ENCODE data around the gene FBLN7.

Gene FBLN7

DNA sequence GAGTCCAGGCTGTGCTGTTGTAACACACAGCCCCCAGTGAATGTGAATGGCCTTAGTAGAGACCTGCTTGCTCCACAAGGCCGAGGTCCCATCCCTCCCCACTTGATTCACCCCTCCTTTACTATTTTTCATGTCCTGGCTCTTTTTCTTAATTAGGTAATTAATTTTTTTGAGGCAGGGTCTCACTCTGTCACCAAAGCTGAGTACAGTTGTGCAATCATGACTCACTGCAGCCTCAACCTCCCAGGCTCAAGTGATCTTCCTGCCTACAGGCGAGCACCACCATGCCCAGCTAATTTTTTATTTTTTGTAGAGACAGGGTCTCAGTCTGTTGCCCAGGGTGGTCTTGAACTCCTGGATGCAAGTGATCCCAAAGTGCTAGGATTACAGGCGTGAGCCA is 19.3 kb downstream of the FBLN7 start:
- TF ChIP-seq POLR2A (IDR thresholded peaks at IDR 0.05; ENCODE audit: low read depth, low read length): no peak
- DNase-seq (ENCODE audit: insufficient read length, low spot score): no peak
- FAIRE-seq: no peak

GRCh38 chr2:112159454-112159921 is 21.3 kb downstream of the FBLN7 start:
- TF ChIP-seq POLR2A (IDR thresholded peaks at IDR 0.05; ENCODE audit: low read depth, low read length): no peak
- DNase-seq (ENCODE audit: insufficient read length, low spot score) (no peak), FAIRE-seq (no peak)

GRCh38 chr2:112160283-112161250 is 22.4 kb downstream of the FBLN7 start:
- FAIRE-seq (no peak), DNase-seq (ENCODE audit: insufficient read length, low spot score) (no peak)
- no peak for TF ChIP-seq POLR2A (IDR thresholded peaks at IDR 0.05; ENCODE audit: low read depth, low read length)

DNA sequence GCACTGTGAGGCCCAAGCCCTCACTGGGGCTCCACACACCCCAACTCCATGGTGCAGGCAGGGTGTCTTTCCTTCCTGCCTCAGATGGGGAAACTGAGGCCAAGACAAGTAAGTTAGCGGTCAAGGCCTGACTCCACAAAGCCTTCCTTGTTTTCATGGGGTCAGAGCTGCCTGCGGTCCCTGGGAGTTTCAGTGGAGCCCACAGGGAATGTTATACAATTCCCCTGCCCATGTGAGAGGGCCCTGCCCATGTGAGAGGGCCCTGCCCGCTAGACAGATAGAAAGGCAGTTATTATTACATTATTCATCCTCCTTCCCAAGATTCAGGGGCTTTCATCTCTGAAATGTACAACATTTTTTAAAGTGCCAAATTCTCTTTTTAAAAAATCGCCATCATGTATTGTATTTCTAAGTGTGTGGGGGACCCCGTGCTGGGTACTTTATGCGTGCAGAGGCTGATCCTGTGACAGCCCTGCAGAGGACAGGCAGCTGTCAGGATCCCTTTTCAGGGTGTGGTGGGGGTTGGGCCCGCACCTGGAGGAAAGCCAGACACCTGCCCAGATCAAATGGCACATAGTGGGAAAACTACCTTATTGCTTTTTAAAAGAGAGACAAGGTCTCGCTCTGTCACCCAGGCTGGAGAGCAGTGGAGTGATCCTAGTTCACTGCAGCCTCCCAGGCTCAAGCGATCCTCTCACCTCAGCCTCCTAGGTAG is 23.4 kb downstream of the FBLN7 start:
- no peak for TF ChIP-seq POLR2A (IDR thresholded peaks at IDR 0.05; ENCODE audit: low read depth, low read length)
- FAIRE-seq (no peak), DNase-seq (ENCODE audit: insufficient read length, low spot score) (no peak)

- DNase-seq (ENCODE audit: insufficient read length, low spot score): no peak
- no peak for FAIRE-seq
- no peak for TF ChIP-seq POLR2A (IDR thresholded peaks at IDR 0.05; ENCODE audit: low read depth, low read length)
These were observed 24.2 kb downstream of the FBLN7 start for GRCh38 chr2:112162341-112162740.

- FAIRE-seq (no peak), DNase-seq (ENCODE audit: insufficient read length, low spot score) (no peak)
- no peak for TF ChIP-seq POLR2A (IDR thresholded peaks at IDR 0.05; ENCODE audit: low read depth, low read length)
These were observed 24.8 kb downstream of the FBLN7 start for GRCh38 chr2:112162956-112163355.

GRCh38 chr2:112163541-112163981 is 25.4 kb downstream of the FBLN7 start:
- FAIRE-seq (no peak), DNase-seq (ENCODE audit: insufficient read length, low spot score) (no peak)
- no peak for TF ChIP-seq POLR2A (IDR thresholded peaks at IDR 0.05; ENCODE audit: low read depth, low read length)

- no peak for TF ChIP-seq POLR2A (IDR thresholded peaks at IDR 0.05; ENCODE audit: low read depth, low read length)
- FAIRE-seq (no peak), DNase-seq (ENCODE audit: insufficient read length, low spot score) (no peak)
These were observed 26.7 kb downstream of the FBLN7 start for GRCh38 chr2:112164876-112165275.

- FAIRE-seq: no peak
- no peak for DNase-seq (ENCODE audit: insufficient read length, low spot score)
- no peak for TF ChIP-seq POLR2A (IDR thresholded peaks at IDR 0.05; ENCODE audit: low read depth, low read length)
These were observed 27.1 kb downstream of the FBLN7 start for GRCh38 chr2:112165296-112165695.

- TF ChIP-seq POLR2A (IDR thresholded peaks at IDR 0.05; ENCODE audit: low read depth, low read length): no peak
- FAIRE-seq (no peak), DNase-seq (ENCODE audit: insufficient read length, low spot score) (no peak)
These were observed 28.8 kb downstream of the FBLN7 start for GRCh38 chr2:112166806-112167499.

DNA sequence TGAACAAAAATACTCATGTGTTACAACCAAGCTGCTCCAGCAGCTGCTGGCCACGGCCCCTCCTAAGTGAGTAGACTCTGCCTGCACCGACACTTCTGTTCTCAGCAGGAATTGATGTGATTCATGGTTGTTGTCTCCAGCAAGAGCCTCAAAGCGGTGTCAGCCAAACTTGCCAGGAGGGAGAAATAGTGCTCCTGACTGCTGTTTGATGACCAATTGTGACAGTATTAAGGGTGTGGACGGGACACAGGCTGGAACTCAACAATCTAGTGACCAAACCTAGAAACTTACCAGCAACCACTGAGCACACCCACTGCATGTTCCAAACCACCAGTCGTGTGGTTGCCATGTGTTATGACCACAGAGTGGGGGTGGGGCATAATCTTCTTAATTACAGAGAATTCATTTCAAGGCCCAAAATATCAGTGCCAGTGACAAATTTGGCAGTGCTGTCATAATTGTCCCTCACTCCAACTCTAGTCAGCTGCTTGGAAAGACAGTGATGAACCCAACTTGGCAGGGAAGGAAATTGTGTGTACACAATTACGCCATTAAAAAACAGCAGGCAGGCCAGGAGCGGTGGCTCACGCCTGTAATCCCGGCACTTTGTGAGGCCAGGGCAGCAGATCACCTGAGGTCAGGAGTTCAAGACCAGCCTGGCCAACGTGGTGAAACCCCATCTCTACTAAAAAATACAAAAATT is 30.4 kb downstream of the FBLN7 start:
- peak; percentile 26 for DNase-seq (ENCODE audit: insufficient read length, low spot score)
- TF ChIP-seq POLR2A (IDR thresholded peaks at IDR 0.05; ENCODE audit: low read depth, low read length): no peak
- no peak for FAIRE-seq

DNA sequence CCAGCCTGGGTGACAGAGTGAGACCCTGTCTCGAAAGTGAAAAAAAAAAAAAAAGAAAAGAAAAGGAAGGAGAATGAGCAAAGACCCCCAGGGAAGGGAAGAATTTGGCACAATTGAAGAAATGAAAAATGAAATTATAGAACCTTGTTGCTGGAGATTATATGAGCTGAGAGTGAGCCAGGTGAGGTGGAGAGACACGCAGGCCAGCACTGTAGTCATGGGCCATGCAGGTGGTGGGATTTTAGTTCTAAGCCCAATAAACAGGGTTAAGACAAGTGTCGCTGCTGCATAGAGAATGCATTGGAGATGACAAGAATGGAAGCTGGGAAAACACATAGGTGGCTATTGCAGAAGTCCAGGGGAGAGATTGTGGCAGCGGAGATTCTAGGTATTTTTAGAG is 32.3 kb downstream of the FBLN7 start:
- DNase-seq (ENCODE audit: insufficient read length, low spot score): no peak
- FAIRE-seq: no peak

DNA sequence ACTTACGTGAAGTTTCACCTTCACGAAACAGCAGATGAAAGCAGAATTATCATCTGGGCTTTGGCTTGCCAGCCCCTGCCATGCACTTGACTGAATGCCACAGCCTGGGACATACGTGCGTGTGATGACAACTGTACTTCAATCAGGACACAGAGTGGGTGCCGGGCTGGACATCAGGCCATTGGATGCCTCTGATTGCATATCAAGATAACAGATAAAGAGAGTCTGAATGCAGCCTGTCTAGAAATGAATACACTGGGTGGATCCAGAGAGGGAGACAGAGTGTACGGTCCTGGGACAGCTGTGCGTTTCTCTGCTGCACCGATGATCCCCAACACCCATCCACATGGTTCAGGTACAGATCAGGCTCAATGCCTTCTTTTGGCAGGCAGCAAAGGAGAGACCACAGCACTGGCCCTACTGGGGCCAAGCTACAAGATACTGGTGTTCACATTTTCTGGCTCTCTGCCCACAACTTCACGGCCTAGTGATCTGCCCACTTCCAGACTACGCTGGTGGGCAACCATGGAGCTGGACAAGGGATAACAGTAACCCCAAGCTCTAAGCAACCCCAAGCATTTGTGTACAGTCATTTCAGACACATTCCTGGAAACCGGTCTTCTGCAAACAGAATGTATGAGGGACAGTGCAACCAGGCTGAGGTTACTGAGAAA is 35.6 kb downstream of the FBLN7 start:
- FAIRE-seq (no peak), DNase-seq (ENCODE audit: insufficient read length, low spot score) (no peak)

More for the DNA sequence above, 32.3 kb downstream of the FBLN7 start:
- no peak for TF ChIP-seq POLR2A (IDR thresholded peaks at IDR 0.05; ENCODE audit: low read depth, low read length)

More for the DNA sequence above, 35.6 kb downstream of the FBLN7 start:
- TF ChIP-seq POLR2A (IDR thresholded peaks at IDR 0.05; ENCODE audit: low read depth, low read length): no peak

All from H54 (cell line).